HG03432 (cell line): ENCODE results near the gene DHPS.
"Not testable (repeated sequence)": the region's sequence is repeated elsewhere in the genome, so short reads cannot be mapped to it uniquely, and the experiment has no call there.

Source experiments
- ATAC-seq: cut with Tn5 transposase; IDR thresholded peaks from one replicate; pipeline ENCODE4 v1.9.1; 2021; ENCODE audit warnings: mild to moderate bottlenecking, moderate library complexity; ENCODE audit not compliant: unreplicated experiment

The DHPS gene

DNA sequence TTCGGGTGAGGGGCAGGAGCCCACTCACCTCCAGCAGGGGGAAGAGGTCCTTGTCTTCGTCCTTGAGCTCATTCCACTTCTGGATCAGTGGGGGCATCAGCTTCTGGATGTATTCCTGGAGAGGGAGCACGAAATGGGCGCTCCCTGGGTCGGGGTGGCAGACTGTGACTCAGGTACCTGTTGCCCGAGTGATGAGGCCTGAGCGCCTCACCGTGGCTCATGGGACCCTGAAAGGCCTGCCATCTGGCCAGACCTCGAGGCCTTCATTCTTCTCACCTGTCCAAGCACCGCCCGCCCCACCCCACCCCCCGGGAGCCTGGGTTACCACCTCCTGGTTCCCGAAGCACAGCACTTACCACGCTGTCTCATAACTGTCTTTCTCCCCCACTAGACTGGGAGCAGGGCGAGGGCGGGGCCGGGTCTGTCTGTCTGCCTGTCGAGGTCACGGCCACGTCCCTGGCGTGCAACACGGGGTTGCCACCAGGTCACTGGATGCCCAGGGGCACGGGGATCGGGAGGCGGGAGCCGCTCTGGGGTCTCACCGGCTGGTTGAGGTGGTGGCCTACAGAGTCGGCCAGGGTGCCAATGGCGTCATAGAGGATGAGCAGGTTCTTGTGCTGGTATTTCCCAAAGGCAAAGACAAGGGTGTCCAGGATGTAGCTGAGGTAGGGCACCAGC is 24.1 kb upstream of the DHPS start:
- ATAC-seq: no peak

DNA sequence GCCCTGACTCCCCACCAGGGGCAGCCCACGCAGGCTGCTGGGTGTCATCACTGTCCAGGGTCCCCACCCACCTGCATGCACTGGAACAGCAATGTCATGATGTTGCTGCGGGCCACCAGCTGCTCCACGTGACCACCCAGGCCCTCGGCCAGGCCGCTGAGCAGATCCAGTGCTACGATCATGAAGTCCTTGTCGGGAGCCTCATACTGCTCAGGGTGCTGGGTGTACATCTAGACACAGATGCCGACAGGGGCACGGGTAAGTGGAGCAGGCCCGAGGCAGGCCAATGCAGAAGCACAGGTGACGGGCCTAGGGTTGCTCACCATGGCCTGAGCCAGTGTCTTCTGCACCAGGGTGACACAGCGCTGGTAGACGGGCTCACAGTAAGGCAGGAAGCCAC is 23.5 kb upstream of the DHPS start:
- no peak for ATAC-seq

DNA sequence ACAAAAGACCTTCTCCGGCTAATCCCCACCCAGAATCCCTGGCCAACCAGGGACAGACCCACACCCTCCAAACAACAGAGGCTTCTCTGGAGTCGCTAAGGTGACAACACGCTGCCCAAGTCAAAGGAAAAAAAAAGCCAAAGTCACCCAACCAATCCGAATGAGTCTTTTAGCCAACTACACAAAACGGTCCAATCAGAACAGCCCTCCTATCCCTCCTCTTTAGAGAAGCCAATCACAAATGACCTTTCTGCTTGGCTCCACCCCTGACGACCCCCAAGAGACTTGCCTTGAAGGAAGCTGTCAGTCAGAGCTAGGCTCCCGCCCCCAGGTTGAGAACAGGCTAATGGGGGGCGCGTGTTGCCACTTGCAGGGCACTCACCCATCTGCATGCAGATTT is 21.4 kb upstream of the DHPS start:
- no peak for ATAC-seq

DNA sequence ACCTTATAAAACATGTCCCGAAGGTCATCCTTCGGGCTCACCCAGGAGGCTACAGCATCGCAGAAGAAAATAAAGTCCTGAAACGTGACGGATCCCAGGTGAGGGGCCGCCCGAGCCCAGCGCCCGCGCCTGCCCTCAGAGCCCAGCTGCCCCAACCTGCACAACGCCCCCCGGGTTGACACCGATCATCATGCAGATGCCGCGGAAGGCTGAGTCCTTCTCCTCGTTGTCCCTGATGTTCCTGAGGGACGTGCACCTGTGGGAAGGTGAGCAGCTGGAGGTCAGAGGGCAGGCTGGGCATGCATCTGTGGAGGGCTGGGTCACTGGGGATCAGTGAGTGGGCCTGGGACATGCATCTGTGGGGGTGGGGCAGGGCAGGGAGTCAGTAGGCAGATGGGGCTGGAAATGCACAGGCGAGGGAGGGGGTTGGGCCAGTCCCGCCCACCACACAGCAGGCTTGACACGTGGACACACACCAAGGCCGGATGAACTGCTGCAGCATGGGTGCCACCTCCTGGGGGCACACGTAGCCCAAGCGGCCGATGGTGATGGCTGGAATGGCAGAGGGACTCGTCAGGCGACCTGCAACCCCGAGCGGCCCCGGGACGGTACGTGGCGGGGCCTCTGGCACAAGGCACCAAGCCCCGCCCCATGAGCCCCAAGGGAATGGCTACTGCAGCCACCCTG is 20.1 kb upstream of the DHPS start:
- ATAC-seq: no peak

DNA sequence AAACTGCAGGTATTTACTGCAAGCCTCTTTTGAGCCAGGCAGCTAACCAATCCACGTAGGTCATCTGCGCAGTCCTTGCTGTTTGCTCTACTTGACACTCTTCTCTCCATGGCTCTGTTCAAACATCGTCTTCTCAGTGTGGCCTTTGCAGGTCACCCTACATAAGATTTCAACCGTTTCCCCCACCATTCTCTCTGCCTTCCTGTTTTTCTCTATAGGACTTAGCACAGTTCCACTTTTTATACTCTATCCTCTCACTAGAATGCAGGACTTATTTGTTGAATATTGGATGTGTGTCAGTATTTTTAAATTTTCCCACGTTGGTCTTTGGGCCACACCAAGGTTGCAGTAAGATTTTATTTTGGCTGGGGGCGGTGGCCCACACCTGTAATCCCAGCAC is 16.5 kb upstream of the DHPS start:
- ATAC-seq: no peak

DNA sequence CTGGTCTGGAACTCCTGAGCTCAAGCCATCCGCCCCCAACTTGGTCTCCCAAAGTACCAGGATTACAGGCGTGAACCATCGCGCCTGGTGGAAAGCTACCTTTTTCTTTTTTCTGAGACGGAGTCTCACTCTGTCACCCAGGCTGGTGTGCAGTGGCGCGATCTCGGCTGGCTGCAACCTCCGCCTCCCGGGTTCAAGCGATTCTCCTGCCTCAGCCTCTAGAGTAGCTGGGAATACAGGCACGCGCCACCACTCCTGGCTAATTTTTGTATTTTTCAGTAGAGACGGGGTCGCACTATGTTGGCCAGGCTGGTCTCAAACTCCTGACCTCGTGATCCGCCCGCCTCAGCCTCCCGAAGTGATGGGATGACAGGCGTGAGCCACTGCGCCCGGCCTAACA is 15.7 kb upstream of the DHPS start:
- ATAC-seq: not testable (repeated sequence)

DNA sequence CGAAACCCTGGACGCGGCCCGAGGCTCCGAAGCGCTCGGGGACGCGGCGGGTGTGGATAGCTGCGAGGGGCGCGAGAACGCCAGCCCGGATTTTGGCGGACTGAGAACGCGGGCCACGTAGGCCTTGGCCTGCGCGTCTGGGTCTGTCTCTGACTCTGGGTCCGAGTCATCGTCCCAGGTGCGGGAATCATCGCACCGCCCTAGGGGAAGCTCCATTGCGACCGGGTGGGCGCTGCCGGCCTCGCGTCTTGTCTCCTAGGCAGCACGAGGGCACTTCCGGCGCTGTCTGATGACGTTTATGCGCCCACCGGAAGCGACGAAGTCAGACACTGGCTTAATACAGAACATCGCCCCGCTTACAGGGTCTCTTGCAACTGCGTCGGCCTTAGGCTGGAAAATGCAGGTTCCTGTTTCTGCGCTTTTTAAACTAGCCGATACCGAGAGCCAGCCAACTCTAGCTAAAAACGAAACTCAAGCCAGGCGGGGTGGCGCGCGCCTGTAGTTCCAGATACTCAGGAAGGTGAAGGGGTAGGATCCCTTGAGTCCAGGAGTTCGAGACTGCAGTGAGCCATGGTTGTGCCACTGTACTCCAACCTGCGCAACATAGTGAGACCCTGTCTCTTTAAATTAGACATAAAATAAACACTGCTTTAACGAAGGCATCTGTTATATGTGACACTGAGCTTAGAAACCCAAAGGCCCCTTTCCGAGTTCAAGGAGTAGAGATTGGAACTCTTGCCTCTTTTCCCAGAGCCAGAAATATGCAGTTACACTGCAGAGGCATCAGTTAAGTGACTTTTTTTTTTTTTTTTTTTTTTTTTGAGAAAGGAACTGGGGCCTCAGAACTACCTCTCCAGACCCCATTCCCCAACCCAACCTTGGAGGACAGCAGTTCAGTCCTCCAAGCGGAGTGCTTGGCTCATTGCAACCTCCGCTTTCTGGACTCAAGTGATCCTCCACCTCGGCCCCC is 15.0 kb upstream of the DHPS start, which contains the start of gene FBXW9:
FBXW9 (minus strand) TSS at position 266 of the 970 bp plus-strand sequence; CDS start at position 216, 50 bp downstream.
- ATAC-seq: peak; percentile 74

DNA sequence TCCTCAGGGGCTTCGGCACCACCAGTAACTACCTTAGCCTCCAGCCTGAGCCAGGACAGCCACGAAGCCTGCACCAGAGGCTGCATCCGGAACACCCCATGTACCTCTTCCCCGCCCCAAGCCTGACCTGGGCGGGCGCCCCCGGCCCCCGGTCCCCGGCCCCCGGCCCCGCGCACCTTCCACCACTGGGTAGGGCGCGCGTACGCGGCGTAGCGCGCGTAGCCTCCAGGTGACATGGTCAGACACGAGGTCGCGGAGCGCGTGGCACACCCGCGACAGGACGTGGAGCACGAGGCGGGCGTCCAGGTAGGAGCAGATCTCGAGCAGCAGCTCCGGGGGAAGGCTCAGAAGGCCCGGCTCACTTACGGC is 14.3 kb upstream of the DHPS start:
- ATAC-seq: peak; percentile 17

DNA sequence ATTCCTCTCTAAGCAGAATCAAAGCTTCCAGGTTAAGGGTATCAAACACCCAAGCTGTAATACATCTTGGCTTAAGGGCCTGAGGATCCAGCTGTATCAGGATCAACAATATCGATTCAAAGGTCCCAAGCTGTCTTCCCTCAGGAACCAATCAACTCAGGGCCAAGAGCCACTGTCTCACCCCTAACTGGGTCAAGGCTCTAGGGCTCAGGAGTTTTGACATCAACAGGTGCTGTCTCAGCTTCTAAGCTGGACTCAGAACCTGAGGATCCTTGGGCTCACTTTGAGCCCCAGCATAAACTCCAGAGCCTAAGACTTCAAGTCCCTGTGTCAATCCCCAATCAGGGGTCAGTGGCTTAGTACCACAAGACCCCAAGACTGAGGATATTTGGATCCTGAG is 13.8 kb upstream of the DHPS start:
- ATAC-seq: no peak

DNA sequence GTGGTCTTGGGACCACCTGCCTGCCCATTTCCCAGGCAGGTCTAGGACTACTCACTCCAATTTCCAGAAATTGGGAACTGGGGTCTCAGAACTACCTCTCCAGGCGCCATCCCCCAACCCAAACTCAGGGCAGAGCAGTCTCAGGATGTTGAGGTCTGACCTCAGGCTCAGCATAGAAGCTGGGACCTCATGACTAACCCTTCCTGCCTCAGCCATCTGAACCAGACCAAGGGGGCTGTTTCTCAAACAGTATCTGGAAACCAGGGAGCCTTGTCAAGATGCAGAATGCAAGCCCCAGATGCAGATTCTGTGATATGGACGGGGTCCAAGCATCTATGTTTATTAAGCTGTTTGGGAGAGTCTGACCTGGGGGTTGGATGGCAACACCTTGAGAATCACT is 13.4 kb upstream of the DHPS start:
- ATAC-seq: no peak

DNA sequence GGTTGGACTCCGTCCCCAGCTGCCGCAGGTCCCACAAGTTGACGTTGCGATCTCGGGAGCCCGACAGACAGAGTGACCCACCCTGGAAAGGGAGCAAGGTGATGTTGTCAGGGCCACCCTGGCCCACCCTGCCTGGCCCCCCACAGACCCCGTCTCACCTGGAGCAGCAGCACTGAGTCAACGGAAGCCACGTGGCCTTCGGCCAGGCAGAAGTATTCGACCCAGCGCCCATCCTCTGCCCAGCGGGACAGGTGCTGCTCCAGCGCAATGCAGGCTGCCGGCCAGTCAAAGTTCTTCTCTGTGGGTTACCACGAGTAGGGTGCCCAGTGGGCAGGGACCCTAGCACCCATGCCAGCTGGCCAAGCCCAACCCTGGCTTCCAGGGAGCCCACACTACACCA is 13.0 kb upstream of the DHPS start:
- ATAC-seq: no peak

DNA sequence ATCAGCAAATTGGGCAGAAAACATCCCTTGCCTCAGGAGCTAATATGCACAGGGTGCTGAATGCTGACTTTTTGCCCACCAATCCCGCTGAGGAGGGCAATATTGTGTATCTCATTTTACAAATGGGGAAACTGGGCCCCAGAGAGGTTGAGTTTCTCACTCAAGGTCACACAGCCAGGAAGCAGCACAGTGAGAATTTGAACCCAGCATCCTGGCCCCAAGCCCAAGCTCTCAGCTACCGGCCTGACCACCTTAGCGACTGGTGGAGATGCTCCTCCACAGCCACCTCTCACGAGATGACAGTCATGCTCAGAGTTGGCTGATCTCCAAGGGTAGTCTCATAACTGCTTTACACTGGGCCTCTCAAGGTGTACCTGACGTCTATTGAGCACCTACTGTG is 11.3 kb upstream of the DHPS start:
- no peak for ATAC-seq

DNA sequence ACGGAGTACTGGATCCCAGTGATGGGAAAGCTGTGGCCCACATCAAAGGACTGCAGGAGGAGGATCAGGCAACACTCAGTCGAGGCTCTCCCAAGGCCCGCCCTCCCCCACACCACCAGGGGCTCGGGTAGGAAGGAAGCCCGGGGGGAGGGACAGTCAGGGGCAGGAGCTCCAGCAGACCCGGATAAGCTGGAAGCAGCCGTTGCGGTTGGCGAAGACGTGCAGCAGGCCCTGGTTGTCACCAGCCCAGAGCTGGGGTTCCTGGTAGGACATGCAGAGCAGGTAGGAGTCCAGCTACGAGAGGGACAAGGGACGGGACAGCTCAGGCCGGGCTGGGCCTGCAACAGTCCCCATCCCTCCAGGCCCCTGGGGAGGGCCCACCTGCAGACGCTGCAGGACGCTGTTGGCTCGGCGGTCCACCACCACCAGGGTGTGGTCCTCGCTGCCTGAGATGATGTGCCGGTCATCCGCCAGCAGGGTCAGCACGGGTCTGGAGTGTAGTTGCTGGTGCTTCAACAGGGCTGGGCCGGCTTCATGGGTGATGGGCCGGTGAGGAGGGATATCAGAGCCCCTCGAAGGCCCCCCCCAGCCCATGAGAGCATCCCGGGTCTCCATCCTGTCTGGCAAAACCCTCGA is 8.0 kb upstream of the DHPS start:
- no peak for ATAC-seq

DNA sequence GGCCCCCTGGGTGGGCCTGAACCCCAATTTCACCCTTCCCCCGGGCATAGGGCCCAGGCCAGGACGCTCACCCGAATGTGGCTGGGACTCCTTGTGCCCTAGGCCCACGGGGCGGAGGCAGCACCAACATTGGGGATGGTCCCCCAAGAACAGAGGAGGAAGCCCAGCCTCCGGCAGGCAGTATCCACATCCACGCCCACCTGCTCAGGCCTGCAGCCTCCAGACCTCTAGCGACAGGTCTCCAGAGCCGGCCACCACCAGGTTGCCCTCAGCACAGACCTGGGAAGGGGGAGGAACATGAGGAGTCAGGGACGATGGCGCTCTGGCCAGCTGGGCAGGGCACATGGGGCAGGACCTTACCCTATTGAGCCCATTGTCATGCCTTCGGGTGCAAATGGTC is 7.3 kb upstream of the DHPS start:
- no peak for ATAC-seq

DNA sequence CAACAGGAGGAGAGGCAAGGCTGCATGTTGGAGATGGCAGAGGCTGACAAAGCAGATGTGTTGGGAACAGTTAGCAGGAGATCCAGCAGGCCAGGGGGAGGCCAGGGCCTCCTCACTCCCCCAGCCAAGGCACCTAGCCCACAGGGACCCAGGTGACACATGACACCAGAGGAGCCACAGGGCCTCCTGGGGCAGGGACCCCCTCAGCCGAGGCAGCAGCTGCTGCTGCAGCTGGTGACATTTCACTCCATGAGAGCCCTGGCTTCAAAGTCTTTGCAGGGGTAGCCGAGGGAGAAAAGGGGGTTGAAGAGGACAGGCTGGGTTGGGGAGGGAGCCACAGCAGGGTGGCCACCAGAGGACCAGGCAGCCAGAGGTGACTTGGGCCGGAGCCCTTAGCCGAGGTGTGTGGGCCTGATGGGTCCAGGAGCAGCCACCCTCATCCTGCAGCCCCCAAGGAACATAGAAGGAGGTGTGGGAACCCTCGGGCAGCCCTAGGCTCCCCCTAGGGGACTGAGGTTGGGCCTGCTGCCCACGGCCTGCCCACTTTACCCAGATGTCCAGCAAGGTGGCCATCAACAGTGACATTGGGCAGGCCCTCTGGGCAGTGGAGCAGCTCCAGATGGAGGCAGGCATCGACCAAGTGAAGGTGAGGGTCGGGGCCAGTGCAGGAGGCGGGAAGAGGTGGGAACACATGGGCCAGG is 6.0 kb upstream of the DHPS start, which contains the start of gene GNG14:
GNG14 (plus strand) TSS at position 503 of the 701 bp plus-strand sequence; CDS start at position 554, 51 bp downstream.
- no peak for ATAC-seq

DNA sequence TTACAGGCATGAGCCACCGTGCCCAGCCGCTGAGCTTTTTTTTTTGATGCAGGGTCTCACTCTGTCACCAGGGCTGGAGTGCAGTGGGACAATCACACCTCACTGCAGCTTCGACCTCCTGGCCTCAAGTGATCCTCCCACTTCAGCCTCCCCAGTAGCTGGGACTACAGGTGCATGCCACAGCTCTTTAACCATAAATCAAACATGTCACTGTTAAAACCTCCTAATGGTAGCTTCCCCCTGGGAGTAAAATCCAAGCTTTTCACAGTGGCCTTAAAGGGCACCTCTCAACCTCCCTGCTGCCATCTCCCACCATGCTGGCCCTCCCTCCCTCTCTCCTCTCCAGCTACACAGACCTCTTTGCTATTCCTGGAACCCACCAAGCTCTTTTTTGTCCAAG is 4.2 kb upstream of the DHPS start:
- ATAC-seq: no peak

DNA sequence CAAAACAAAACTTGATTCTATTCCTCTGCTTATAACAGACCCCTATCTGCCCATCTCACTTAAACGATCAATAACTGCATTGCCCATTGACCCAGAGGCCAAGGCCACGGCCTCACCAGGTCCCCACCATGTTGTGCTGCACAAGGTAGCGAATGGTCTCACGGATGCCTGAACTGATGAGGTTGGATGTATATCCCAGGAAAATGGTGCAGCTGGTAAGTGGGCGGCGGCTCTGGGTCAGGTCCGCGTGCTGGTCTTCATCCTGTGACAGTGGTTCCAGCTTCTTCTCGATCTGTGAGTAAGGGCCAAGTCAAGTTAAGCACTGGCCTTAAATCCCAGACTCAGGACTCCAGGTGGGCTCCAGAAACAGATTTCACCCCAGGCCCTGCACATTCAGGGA is 1.6 kb downstream of the DHPS start:
- no peak for ATAC-seq

DNA sequence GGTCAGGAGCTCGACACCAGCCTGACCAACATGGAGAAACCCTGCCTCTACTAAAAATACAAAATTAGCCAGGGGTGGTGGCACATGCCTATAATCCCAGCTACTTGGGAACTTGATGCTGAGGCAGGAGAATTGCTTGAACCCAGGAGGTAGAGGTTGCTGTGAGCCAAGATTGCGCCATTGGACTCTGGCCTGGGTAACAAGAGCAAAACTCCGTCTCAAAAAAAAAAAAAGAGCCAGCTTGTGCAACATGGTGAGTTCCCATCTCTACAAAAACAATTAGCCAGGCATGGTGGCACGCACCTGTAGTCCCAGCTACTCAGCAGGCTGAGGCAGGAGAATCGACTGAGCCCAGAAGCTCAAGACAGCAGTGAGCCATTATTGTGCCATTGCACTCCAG is 3.6 kb downstream of the DHPS start:
- not testable (repeated sequence) for ATAC-seq

DNA sequence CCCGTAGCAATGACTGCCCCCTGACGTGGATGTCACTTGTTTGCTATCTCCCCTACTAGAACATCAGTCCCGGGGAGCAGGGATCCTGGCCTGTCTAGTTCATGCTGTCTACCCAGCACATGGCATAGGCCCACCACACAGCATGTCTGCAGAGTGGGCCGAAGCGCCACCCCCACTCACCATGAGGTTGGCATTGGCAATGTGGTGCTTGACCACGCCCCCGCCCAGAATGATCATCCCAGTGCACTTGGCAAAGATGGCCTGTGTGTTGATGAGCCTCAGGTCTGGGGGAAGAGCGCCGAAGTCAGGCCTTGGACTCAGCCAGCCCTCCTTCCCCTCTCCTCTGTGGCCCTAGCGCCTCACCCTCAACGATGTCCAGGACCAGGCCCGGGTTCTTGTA is 4.8 kb downstream of the DHPS start:
- ATAC-seq: no peak

DNA sequence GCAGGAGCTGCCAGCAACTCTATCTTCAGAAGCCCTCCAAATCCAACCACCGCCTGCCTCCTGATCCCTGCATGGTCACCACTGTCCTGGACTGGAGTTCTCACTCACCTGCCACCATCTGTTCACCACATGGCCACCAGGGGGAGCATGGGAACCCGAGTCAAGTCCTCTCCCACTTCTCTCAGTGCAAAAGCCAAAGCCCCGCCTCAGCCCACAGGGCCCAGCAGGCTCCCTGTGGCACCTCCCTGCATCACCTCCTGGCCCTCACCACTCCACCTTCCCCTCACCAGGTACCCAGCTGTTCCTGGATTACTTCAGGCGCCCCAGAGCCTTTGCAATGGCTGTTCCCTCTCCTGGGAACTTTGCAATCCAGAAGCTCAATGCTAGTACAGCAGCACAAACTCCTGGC is 5.3 kb downstream of the DHPS start:
- no peak for ATAC-seq
